ENCODE measurements around the gene SOBP.

Gene SOBP

GRCh38 chr6:107658920-107659865 lies 169.3 kb downstream of the SOBP start:
- TF ChIP-seq CTCF (conservative IDR thresholded peaks at IDR 0.05; ENCODE audit: control insufficient read depth, insufficient read depth, low read depth, low read length) = no peak
- no peak for DNase-seq (ENCODE audit: low read depth)
- H3K4me3 ChIP-seq (ENCODE audit: control insufficient read depth, low read depth, low read length) = no peak overlapping the region

DNA sequence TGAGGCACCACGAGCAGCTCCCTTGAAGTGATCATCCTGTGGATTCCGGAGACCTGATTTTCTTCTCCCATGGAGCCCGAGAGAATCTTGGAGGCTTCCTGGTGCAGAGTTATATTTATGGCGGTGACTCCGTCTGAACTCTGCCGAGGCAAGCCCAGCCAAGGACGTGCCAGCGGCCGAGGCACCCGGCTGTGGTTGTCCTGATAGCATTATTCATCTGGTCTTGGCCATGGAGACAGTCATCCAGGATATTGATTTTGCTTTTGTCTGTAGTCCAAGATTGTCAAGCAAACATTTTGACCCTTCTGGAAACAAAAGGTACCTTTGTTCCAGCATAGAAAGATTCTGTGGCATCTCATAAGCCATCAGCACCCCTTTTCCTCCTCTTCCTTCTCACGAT lies 170.9 kb downstream of the SOBP start:
- no peak overlapping the region for H3K4me3 ChIP-seq (ENCODE audit: control insufficient read depth, low read depth, low read length)
- no peak for DNase-seq (ENCODE audit: low read depth)
- TF ChIP-seq CTCF (conservative IDR thresholded peaks at IDR 0.05; ENCODE audit: control insufficient read depth, insufficient read depth, low read depth, low read length) = no peak

DNA sequence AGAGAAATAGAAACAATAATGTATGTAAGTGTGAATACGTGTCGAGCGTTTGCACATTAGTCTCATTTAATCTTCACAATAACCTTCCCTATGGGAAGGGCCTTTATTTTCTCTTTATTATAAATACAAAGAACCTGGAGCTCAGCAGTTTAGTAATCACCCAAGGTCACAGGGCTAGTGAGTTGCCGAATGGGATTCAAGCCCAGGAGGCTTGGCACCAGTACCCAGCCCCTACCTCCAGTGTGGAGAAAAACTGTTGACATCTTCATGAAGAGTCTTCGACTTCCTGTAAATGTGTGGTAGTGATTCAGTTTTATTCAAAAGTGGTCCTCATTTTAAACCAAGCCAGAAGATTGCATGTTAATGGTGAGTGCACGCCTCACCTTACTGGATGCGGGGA lies 171.4 kb downstream of the SOBP start:
- TF ChIP-seq CTCF (conservative IDR thresholded peaks at IDR 0.05; ENCODE audit: control insufficient read depth, insufficient read depth, low read depth, low read length) = no peak
- H3K4me3 ChIP-seq (ENCODE audit: control insufficient read depth, low read depth, low read length) = no peak overlapping the region
- no peak for DNase-seq (ENCODE audit: low read depth)

GRCh38 chr6:107662333-107662732 lies 172.4 kb downstream of the SOBP start:
- no peak for DNase-seq (ENCODE audit: low read depth)
- no peak for TF ChIP-seq CTCF (conservative IDR thresholded peaks at IDR 0.05; ENCODE audit: control insufficient read depth, insufficient read depth, low read depth, low read length)
- H3K4me3 ChIP-seq (ENCODE audit: control insufficient read depth, low read depth, low read length) = no peak overlapping the region

DNA sequence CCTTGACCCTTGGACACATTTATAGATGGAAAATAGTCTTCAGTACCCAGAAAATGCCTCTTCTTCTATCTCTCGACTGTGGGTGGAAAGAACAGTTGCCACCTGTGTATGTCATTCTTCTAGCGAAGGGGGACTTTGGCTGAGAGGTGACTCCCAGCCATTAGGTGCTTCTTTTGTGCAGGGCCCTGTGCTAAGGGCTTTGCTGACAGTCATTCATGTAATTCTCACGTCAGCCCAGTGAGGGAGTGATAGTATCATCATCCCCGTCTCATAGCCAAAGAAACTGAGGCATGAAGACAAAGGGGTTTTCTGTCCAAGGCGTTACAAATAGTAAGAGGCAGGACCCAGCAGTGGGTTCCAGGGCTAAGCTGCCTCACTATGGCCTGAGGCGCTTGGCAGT lies 173.4 kb downstream of the SOBP start:
- TF ChIP-seq CTCF (conservative IDR thresholded peaks at IDR 0.05; ENCODE audit: control insufficient read depth, insufficient read depth, low read depth, low read length) = no peak
- DNase-seq (ENCODE audit: low read depth) = no peak
- no peak overlapping the region for H3K4me3 ChIP-seq (ENCODE audit: control insufficient read depth, low read depth, low read length)

GRCh38 chr6:107665382-107665781 lies 175.5 kb downstream of the SOBP start:
- H3K4me3 ChIP-seq (ENCODE audit: control insufficient read depth, low read depth, low read length) = no peak overlapping the region
- DNase-seq (ENCODE audit: low read depth) = peak; percentile 44
- TF ChIP-seq CTCF (conservative IDR thresholded peaks at IDR 0.05; ENCODE audit: control insufficient read depth, insufficient read depth, low read depth, low read length) = no peak
